Colonic mucosa (tissue), 4 donors: ENCODE results near the gene EEF1AKMT1. TPM values are rescaled to one million over a fixed set of nuclear protein-coding genes. Genes with fewer than 3 reads are reported as not detected.

ENCODE experiments used
- DNase-seq: peaks from one replicate; pipeline ENCODE4 v3.0.0-alpha.2; 2020
- H3K27ac ChIP-seq: fragments of 200-600 bp; one replicate; pipeline ENCODE4 v1.8.0; 2021
- H3K27me3 ChIP-seq: fragments of 200-600 bp; one replicate; pipeline ENCODE4 v1.8.0; 2021
- H3K36me3 ChIP-seq: fragments of 200-600 bp; one replicate; pipeline ENCODE4 v1.8.0; 2021
- H3K4me1 ChIP-seq: fragments of 200-600 bp; one replicate; pipeline ENCODE4 v1.8.0; 2021; ENCODE audit warnings: mild to moderate bottlenecking
- H3K4me3 ChIP-seq: fragments of 200-600 bp; one replicate; pipeline ENCODE4 v1.8.0; 2021
- H3K9ac ChIP-seq, 2 donors: one replicate each; pipeline ENCODE4 v1.7.0; 2013; ENCODE audit warnings: control low read depth in 2 of 2, low read depth in 2 of 2, low read length in 2 of 2
- H3K9me3 ChIP-seq: fragments of 200-600 bp; one replicate; pipeline ENCODE4 v1.8.0; 2021
- CTCF ChIP-seq: fragments of 200-600 bp; IDR thresholded peaks from one replicate; pipeline ENCODE4 v1.8.0; 2022; ENCODE audit warnings: antibody characterized with exemption, mild to moderate bottlenecking
- intact Hi-C: fragments of 100-400 bp; cut with DNase I; formaldehyde crosslinking; loops from one replicate; pipeline ENCODE4 v1.14.1; 2022
- total RNA-seq, 2 donors: library from RNA; stranded (reverse); fragmentation: NEBNext Ultra II Directional in 1 of 2; extraction: Animal tissue kit (Norgen Biotek cat#: 25700) in 1 of 2; gene quantifications; one replicate each; pipeline ENCODE4 v1.2.1, GENCODE V29; 2021
- donor health status: healthy.
- donor health status: DM: no; HTN: no; CAD: no.
- donor health status: DM: no; HTN: no; CAD: no.

EEF1AKMT1 gene
- total RNA-seq, 2 donors from 2014 or later, result 4.8 to 5.2 TPM

- intact Hi-C loops, result loop anchor here (5.0 kb wide), 2 partner anchors 123 to 217 kb away; no protein-coding TSS in a partner anchor
- Histone ChIP-seq H3K4me3 (no peak overlapping the region), H3K9me3 (no peaks in the 10 kb centered on the region), H3K27ac (no peak overlapping the region), H3K36me3 (no peaks in the 10 kb centered on the region), H3K27me3 (no peaks in the 10 kb centered on the region), H3K4me1 (no peaks in the 10 kb centered on the region), H3K9ac (no peak overlapping the region)
- TF ChIP-seq CTCF, result no peak
- no peak for DNase-seq
These were observed 64.0 kb downstream of the EEF1AKMT1 start for GRCh38 chr13:20709782-20710181.

DNA sequence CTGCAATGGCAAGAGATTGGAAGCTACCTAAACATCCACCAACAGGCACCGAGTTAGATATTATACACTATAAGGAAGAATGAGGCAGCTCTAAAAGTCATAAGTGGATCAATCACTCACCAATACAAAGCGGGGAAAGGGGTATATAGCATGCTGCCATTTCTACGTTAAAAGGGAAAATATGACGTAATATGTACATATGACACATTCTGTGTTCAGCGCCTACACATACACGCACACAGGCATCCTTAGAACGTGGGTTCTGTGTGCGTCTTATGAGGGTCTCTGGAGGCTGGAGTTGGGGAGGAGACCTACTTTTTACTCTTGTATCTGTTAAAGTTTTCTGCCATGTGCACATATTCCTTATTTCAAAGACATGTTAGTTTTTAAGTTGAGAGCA is 64.4 kb downstream of the EEF1AKMT1 start:
- no peaks in the 10 kb centered on the region for H3K36me3 ChIP-seq
- no peak overlapping the region for H3K27ac ChIP-seq
- H3K27me3 ChIP-seq, result no peaks in the 10 kb centered on the region
- H3K9me3 ChIP-seq, result no peaks in the 10 kb centered on the region
- no peak for TF ChIP-seq CTCF
- no peak overlapping the region for H3K9ac ChIP-seq
- no peak overlapping the region for H3K4me3 ChIP-seq
- DNase-seq, result no peak
- H3K4me1 ChIP-seq, result no peaks in the 10 kb centered on the region
- intact Hi-C loops, result no loop called here

- H3K4me3 ChIP-seq, result no peak overlapping the region
- H3K9me3 ChIP-seq, result no peaks in the 10 kb centered on the region
- no peaks in the 10 kb centered on the region for H3K4me1 ChIP-seq
- H3K27ac ChIP-seq, result no peak overlapping the region
- DNase-seq, result no peak
- H3K9ac ChIP-seq, result no peak overlapping the region
- intact Hi-C loops, result no loop called here
- no peak for TF ChIP-seq CTCF
- no peaks in the 10 kb centered on the region for H3K36me3 ChIP-seq
- H3K27me3 ChIP-seq, result no peaks in the 10 kb centered on the region
These were observed 65.5 kb downstream of the EEF1AKMT1 start for GRCh38 chr13:20708216-20708615.

DNA sequence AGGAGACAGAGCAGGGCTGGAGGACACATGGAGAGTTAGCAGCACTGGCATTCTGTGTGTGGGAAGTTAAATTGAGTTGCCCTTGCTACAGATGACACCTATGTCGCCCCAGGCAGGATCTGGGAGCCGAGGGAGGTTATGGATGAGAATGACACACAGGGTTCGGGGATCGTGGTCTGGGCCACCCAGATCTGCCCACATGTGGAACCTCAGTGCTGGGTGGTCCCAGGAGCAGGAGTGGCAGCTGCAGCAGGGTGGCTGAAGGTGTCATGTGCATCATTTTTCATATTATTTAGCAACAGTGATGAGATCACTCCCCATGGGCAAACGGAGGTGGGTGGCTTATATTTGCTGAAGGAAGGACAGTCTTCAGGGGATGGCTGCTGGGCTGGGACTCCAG is 67.1 kb downstream of the EEF1AKMT1 start:
- Histone ChIP-seq H3K4me3 (no peak overlapping the region), H3K9ac (no peak overlapping the region), H3K36me3 (no peaks in the 10 kb centered on the region), H3K27ac (no peak overlapping the region), H3K4me1 (no peaks in the 10 kb centered on the region), H3K9me3 (no peaks in the 10 kb centered on the region), H3K27me3 (no peaks in the 10 kb centered on the region)
- no peak for TF ChIP-seq CTCF
- DNase-seq, result no peak
- intact Hi-C loops, result no loop called here

GRCh38 chr13:20704459-20705069 is 69.2 kb downstream of the EEF1AKMT1 start:
- intact Hi-C loops, result no loop called here
- H3K4me1 ChIP-seq, result no peaks in the 10 kb centered on the region
- H3K9me3 ChIP-seq, result no peaks in the 10 kb centered on the region
- H3K27me3 ChIP-seq, result no peaks in the 10 kb centered on the region
- peak overlapping the region in 1 of 2 donors; percentile 35 for H3K9ac ChIP-seq
- no peak overlapping the region for H3K27ac ChIP-seq
- no peaks in the 10 kb centered on the region for H3K36me3 ChIP-seq
- DNase-seq, result no peak
- peak overlapping the region; percentile 24 for H3K4me3 ChIP-seq
- TF ChIP-seq CTCF, result no peak
